Vagina (tissue), 2 donors: ENCODE measurements around the gene TPP2.

Experiments used
- POLR2A ChIP-seq, 2 donors: fragments of 450-650 bp; IDR thresholded peaks; one replicate each; pipeline ENCODE4 v1.6.1; 2017; ENCODE audit warnings: antibody characterized with exemption in 2 of 2, mild to moderate bottlenecking in 2 of 2, moderate library complexity in 2 of 2
- POLR2AphosphoS5 ChIP-seq, 2 donors: sonication (generic); formaldehyde crosslinking; IDR thresholded peaks; one replicate each; pipeline ENCODE4 v1.9.0; 2017; ENCODE audit warnings: antibody characterized with exemption in 2 of 2, mild to moderate bottlenecking in 2 of 2, low read depth in 1 of 2; ENCODE audit not compliant: insufficient read depth in 1 of 2
- TF ChIP-seq, protein P1 (sequence below), 3 experiments: fragments of 450-650 bp in 2 of 3; fragments of 200-600 bp in 1 of 3; sonication (generic) in 1 of 3; IDR thresholded peaks; one replicate each; pipeline ENCODE4 v1.5.1; 2017 to 2019; ENCODE audit warnings: antibody characterized with exemption in 3 of 3, mild to moderate bottlenecking in 2 of 3, moderate library complexity in 2 of 3

DNA sequence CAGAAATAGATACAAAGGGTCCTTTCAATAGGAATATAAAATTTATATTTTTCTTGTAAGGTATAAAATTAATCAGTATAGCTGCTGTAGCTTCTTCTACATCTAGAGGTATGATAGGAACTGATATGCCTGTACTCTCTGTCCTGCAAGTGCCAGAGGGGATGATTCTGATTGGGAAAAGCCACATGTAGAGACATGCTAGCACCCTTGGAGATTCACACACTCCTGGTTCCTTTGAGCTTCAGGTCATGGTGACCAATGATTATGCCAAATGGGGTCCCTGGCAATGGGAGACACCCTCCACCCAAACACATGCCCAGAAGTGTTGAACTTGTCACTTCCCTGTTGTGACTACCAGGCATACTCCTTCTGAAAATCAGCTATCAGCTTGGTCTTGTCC lies 112.8 kb downstream of the TPP2 start:
- TF ChIP-seq POLR2A (IDR thresholded peaks at IDR 0.05) (no peak), POLR2AphosphoS5 (IDR thresholded peaks at IDR 0.05; ENCODE audit: insufficient read depth in 1 of 2, low read depth in 1 of 2) (no peak)
- TF ChIP-seq, protein P1, sequence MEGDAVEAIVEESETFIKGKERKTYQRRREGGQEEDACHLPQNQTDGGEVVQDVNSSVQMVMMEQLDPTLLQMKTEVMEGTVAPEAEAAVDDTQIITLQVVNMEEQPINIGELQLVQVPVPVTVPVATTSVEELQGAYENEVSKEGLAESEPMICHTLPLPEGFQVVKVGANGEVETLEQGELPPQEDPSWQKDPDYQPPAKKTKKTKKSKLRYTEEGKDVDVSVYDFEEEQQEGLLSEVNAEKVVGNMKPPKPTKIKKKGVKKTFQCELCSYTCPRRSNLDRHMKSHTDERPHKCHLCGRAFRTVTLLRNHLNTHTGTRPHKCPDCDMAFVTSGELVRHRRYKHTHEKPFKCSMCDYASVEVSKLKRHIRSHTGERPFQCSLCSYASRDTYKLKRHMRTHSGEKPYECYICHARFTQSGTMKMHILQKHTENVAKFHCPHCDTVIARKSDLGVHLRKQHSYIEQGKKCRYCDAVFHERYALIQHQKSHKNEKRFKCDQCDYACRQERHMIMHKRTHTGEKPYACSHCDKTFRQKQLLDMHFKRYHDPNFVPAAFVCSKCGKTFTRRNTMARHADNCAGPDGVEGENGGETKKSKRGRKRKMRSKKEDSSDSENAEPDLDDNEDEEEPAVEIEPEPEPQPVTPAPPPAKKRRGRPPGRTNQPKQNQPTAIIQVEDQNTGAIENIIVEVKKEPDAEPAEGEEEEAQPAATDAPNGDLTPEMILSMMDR (IDR thresholded peaks at IDR 0.05), result no peak
